HL-60 (cell line): ENCODE measurements around the gene CTRB1.

Source experiments
- DNase-seq, 2 experiments: peaks; one replicate each; pipeline ENCODE4 v3.0.0-alpha.2; 2010 to 2020; ENCODE audit warnings: low read depth in 1 of 2, low spot score in 1 of 2
- H3K27ac ChIP-seq: fragments of 250-450 bp; sonication (Bioruptor Pico); replicated peaks from 2 replicates; pipeline ENCODE4 v1.5.1; 2020; ENCODE audit warnings: mild to moderate bottlenecking, moderate library complexity
- H3K27me3 ChIP-seq: fragments of 250-450 bp; sonication (Bioruptor Pico); 2 replicates; pipeline ENCODE4 v1.5.1; 2021; ENCODE audit warnings: mild to moderate bottlenecking, moderate library complexity; ENCODE audit not compliant: insufficient read depth, poor library complexity, severe bottlenecking
- H3K4me3 ChIP-seq: replicated peaks from 2 replicates; pipeline ENCODE4 v1.5.1; 2011; ENCODE audit warnings: mild to moderate bottlenecking, control low read depth, low read length; ENCODE audit not compliant: insufficient read depth
- CTCF ChIP-seq: IDR thresholded peaks from one replicate; pipeline ENCODE4 v1.5.1; 2011; ENCODE audit warnings: low read length, control low read depth, inconsistent platforms; ENCODE audit not compliant: insufficient read depth
- GABPA ChIP-seq: IDR thresholded peaks from 2 replicates; pipeline ENCODE4 v1.6.1; 2012; ENCODE audit warnings: low read depth
- POLR2AphosphoS5 ChIP-seq: IDR thresholded peaks from 2 replicates; pipeline ENCODE4 v1.6.1; 2012; ENCODE audit warnings: low read depth
- REST ChIP-seq: IDR thresholded peaks from 2 replicates; pipeline ENCODE4 v1.6.1; 2012; ENCODE audit warnings: low read depth; ENCODE audit not compliant: insufficient replicate concordance
- SPI1 ChIP-seq: IDR thresholded peaks from 2 replicates; pipeline ENCODE4 v1.6.1; 2012; ENCODE audit warnings: low read depth, mild to moderate bottlenecking, borderline replicate concordance

CTRB1 gene

GRCh38 chr16:75257886-75258806 lies 39.4 kb downstream of the CTRB1 start:
- peaks cover 59% of the 10 kb centered on the region for H3K27me3 ChIP-seq
- no peak for DNase-seq
- H3K4me3 ChIP-seq, result no peak overlapping the region
- no peak for TF ChIP-seq CTCF
- TF ChIP-seq POLR2AphosphoS5, result no peak
- no peak for TF ChIP-seq SPI1
- no peak for TF ChIP-seq GABPA
- TF ChIP-seq REST, result no peak
- no peak overlapping the region for H3K27ac ChIP-seq

- Histone ChIP-seq H3K27ac (no peak overlapping the region), H3K4me3 (no peak overlapping the region), H3K27me3 (peaks cover 59% of the 10 kb centered on the region)
- TF ChIP-seq POLR2AphosphoS5 (no peak), REST (no peak), CTCF (no peak), SPI1 (no peak), GABPA (no peak)
- DNase-seq, result no peak
Measured at GRCh38 chr16:75258807-75259141, 40.0 kb downstream of the CTRB1 start.

GRCh38 chr16:75260851-75261589 lies 42.2 kb downstream of the CTRB1 start:
- Histone ChIP-seq H3K27me3 (peaks cover 59% of the 10 kb centered on the region), H3K4me3 (no peak overlapping the region), H3K27ac (no peak overlapping the region)
- TF ChIP-seq GABPA, result no peak
- TF ChIP-seq CTCF, result no peak
- no peak for TF ChIP-seq REST
- TF ChIP-seq SPI1, result no peak
- DNase-seq, result no peak
